GM12892 (cell line): Measurements from ENCODE around the gene GPC5.

Source experiments
- POLR2A ChIP-seq: IDR thresholded peaks from 2 replicates; pipeline ENCODE4 v1.6.1; 2011; ENCODE audit warnings: low read depth, low read length, control low read depth
- POLR2AphosphoS5 ChIP-seq: IDR thresholded peaks from 2 replicates; pipeline ENCODE4 v1.6.1; 2011; ENCODE audit warnings: low read depth, low read length, control low read depth
- TAF1 ChIP-seq: IDR thresholded peaks from 2 replicates; pipeline ENCODE4 v1.6.1; 2011; ENCODE audit warnings: low read depth, mild to moderate bottlenecking, control low read depth, low read length, borderline replicate concordance

GRCh38 chr13:91359111-91359510 is 39.3 kb upstream of the GPC5 start:
- TF ChIP-seq POLR2AphosphoS5 (no peak), POLR2A (no peak), TAF1 (no peak)
